Smooth muscle cell (in vitro differentiated cells): ENCODE data around the gene SNRPB. TPM values are rescaled to one million over a fixed set of nuclear protein-coding genes. Genes with fewer than 3 reads are reported as not detected.

Source experiments
- DNase-seq: peaks from one replicate; lab custom pipeline; 2025; ENCODE audit not compliant: unreplicated experiment; lab: John Stamatoyannopoulos, UW
- H2AFZ ChIP-seq: fragments of 200-600 bp; sonication (generic); 2 replicates; pipeline ENCODE4 v1.6.0; 2016; ENCODE audit warnings: antibody characterized with exemption, low read depth, mild to moderate bottlenecking
- H3F3A ChIP-seq: fragments of 200-600 bp; sonication (generic); 2 replicates; pipeline ENCODE4 v1.6.0; 2017; ENCODE audit warnings: antibody characterized with exemption, low read depth
- H3K27ac ChIP-seq: fragments of 200-600 bp; sonication (generic); 2 replicates; pipeline ENCODE4 v1.5.1; 2016; ENCODE audit warnings: low read depth, mild to moderate bottlenecking
- H3K27me3 ChIP-seq: fragments of 200-600 bp; sonication (generic); 2 replicates; pipeline ENCODE4 v1.6.1; 2016; ENCODE audit warnings: low read depth, mild to moderate bottlenecking
- H3K36me3 ChIP-seq: fragments of 200-600 bp; sonication (generic); 2 replicates; pipeline ENCODE4 v1.5.1; 2016; ENCODE audit warnings: low read depth
- H3K4me1 ChIP-seq: fragments of 200-600 bp; sonication (generic); 2 replicates; pipeline ENCODE4 v1.5.1; 2016; ENCODE audit warnings: low read depth
- H3K4me2 ChIP-seq: fragments of 200-600 bp; sonication (generic); 2 replicates; pipeline ENCODE4 v1.6.0; 2016; ENCODE audit warnings: mild to moderate bottlenecking
- H3K4me3 ChIP-seq: fragments of 200-600 bp; sonication (generic); 2 replicates; pipeline ENCODE4 v1.5.1; 2016; ENCODE audit warnings: mild to moderate bottlenecking
- H3K79me2 ChIP-seq: fragments of 200-600 bp; sonication (generic); 2 replicates; pipeline ENCODE4 v1.6.0; 2016; ENCODE audit warnings: low read depth, mild to moderate bottlenecking
- H3K9ac ChIP-seq: fragments of 200-600 bp; sonication (generic); 2 replicates; pipeline ENCODE4 v1.6.0; 2016; ENCODE audit warnings: low read depth
- H3K9me3 ChIP-seq: fragments of 200-600 bp; sonication (generic); replicated peaks from 2 replicates; pipeline ENCODE4 v1.5.1; 2016; ENCODE audit warnings: low read depth
- H4K20me1 ChIP-seq: fragments of 200-600 bp; sonication (generic); 2 replicates; pipeline ENCODE4 v1.6.0; 2016; ENCODE audit warnings: low read depth
- WGBS: methylation state at CpG from one replicate; pipeline ENCODE4 v1.1.7; 2016; ENCODE audit warnings: low lambda C conversion rate; 5-methylcytosine and 5-hydroxymethylcytosine counted together
- polyA plus RNA-seq: library from polyadenylated mRNA; unstranded; fragments of >200 nt; fragmentation: Nextera tagmentation; extraction: Ambion mirVana; gene quantifications from 2 replicates; pipeline ENCODE4 v1.2.1, GENCODE V29; 2016
- total RNA-seq: library from RNA; depleted of rRNA; stranded (reverse); fragments of >200 nt; gene quantifications from 2 replicates; pipeline ENCODE4 v1.2.3, GENCODE V29; 2014
- TF ChIP-seq, protein P1 (sequence below): fragments of 200-600 bp; sonication (generic); IDR thresholded peaks from 2 replicates; pipeline ENCODE4 v1.5.1; 2017; ENCODE audit warnings: borderline replicate concordance, mild to moderate bottlenecking, antibody characterized with exemption; ENCODE audit not compliant: insufficient read depth, poor library complexity, severe bottlenecking

SNRPB gene
- total and polyA plus RNA-seq, 2 experiments from 2014 or later, result 250 to 281 TPM

DNA sequence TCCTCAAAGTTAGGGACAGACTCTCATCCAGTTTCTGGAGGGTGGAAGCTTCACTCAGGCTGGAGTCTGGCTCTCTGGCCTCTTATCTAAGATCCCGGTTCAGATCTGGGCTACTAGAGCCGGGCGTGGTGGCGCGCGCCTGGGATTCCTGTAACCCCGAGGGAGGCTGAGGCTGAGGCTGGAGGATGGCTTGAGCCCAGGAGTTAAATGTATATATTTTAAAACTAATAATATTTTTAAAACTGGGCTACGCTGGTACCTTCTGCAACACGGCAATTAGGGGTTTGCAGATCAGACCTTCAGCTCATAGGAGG, 38.8 kb upstream of the SNRPB start:
- H3K9me3 ChIP-seq, result no peaks in the 10 kb centered on the region
- H4K20me1 ChIP-seq, result peaks cover under 1% of the 10 kb centered on the region
- H3K4me3 ChIP-seq, result peak overlapping the region; percentile 78
- no peaks in the 10 kb centered on the region for H3F3A ChIP-seq
- peak overlapping the region; percentile 51 for H3K27ac ChIP-seq
- peaks cover 18% of the 10 kb centered on the region for H3K27me3 ChIP-seq
- H3K36me3 ChIP-seq, result no peaks in the 10 kb centered on the region
- peaks cover 29% of the 10 kb centered on the region for H3K79me2 ChIP-seq
- peak overlapping the region; percentile 96 for H2AFZ ChIP-seq
- TF ChIP-seq, protein P1, sequence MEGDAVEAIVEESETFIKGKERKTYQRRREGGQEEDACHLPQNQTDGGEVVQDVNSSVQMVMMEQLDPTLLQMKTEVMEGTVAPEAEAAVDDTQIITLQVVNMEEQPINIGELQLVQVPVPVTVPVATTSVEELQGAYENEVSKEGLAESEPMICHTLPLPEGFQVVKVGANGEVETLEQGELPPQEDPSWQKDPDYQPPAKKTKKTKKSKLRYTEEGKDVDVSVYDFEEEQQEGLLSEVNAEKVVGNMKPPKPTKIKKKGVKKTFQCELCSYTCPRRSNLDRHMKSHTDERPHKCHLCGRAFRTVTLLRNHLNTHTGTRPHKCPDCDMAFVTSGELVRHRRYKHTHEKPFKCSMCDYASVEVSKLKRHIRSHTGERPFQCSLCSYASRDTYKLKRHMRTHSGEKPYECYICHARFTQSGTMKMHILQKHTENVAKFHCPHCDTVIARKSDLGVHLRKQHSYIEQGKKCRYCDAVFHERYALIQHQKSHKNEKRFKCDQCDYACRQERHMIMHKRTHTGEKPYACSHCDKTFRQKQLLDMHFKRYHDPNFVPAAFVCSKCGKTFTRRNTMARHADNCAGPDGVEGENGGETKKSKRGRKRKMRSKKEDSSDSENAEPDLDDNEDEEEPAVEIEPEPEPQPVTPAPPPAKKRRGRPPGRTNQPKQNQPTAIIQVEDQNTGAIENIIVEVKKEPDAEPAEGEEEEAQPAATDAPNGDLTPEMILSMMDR, result no peak
- H3K4me1 ChIP-seq, result peaks cover 11% of the 10 kb centered on the region
- H3K9ac ChIP-seq, result peak overlapping the region; percentile 69
- DNase-seq, result no peak
- WGBS, result 10% methylated on average over 9 of the region's 9 CpGs
- H3K4me2 ChIP-seq, result peak overlapping the region; percentile 95

DNA sequence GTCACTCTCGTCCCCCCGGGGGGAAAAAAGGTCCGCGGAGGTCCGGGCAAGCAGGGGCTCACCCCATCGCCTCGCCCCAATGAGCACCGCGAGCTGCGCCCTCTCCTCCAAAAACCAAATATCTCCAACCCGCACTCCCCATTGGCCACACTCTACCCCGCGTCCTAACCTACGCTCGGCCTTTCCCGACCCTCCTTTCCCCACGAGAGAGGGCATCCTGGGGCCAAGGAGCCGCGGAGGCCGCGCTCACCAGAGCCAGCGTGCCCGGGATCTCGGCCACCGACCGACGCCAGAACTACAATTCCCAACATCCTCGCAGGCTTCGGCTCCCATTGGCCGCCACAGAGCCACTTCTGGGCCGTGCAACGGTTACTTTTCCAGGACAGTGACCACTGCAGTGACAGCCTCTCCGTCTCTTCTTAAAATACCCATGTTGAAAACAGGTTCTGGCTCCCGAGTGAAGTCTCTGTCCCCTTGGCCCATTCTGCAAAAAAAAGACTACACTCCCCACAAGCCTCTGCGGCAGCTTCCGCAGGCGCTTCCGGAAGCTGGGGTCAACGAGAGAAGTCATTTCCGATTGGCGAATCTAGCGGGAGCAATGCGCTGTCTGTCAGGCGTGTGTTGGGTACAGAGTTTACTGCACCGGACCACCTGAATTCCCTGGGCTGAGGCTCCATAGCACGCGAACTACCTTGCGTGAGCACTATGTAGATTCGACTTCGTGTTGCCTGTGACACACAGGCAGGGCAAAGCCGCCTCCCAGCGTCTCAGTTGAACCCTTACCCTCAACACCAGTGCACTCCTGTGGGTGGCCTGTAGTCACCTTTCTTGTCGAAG, 38.3 kb upstream of the SNRPB start, which contains the start of gene ZNF343:
ZNF343 (minus strand) TSS at position 285 of the 837 bp plus-strand sequence. CDS start 15,020 bp downstream, outside the sequence.
- peaks cover 4% of the 10 kb centered on the region for H4K20me1 ChIP-seq

DNA sequence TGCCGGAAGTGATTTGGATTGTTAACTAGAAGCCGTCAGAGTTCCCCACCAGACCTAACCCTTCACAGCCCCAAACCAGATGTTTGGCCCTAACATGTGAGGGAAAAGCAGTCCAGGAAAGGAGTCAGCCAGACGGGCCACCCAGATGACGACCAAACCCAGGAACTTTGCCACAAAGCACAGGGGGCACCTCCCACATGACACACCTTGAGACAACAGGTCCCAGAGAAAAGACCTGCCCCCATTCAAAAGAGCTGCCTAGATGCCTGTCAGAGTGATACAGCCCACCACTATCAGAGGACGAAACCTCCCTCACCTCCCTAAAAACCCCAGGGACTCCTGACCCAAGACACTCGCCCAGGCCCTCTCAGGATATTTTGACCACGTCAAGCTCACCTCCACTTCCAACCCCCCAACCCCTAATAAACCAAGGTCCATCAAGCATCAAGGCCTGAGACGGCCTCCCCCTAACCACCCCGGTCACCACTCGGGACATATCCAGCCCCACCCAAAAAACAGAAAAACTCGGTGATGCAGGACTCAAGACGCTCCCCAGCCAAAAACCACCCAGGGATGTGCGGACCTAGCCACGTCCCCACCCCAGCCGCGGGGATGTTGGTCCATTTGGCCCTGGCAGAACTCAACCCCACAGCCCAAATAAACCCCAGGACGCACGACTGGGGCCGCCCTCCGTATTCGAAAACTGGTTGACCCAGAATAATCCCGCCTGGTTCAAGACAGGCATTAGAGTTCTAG, 37.5 kb upstream of the SNRPB start:
- Histone ChIP-seq H3F3A (no peaks in the 10 kb centered on the region), H3K9ac (peak overlapping the region; percentile 69), H3K27me3 (peaks cover 4% of the 10 kb centered on the region), H3K79me2 (peaks cover 34% of the 10 kb centered on the region), H3K9me3 (no peaks in the 10 kb centered on the region), H2AFZ (peak overlapping the region; percentile 96), H3K36me3 (no peaks in the 10 kb centered on the region), H3K4me3 (peak overlapping the region; percentile 78), H3K4me2 (peak overlapping the region; percentile 95), H3K27ac (no peak overlapping the region), H4K20me1 (peaks cover 4% of the 10 kb centered on the region), H3K4me1 (peaks cover 11% of the 10 kb centered on the region)
- DNase-seq, result no peak
- 37% methylated on average over 22 of the region's 22 CpGs for WGBS
- TF ChIP-seq, protein P1, result no peak

More for the DNA sequence above, 38.3 kb upstream of the SNRPB start, which contains the start of gene ZNF343:
- peak; percentile 66 for DNase-seq
- H2AFZ ChIP-seq, result peak within 1 kb of the TSS; percentile 96
- peak within 1 kb of the TSS; percentile 78 for H3K4me3 ChIP-seq
- under 1% methylated on average over 52 of the region's 53 CpGs for WGBS
- H3K36me3 ChIP-seq, result no peaks in the 10 kb centered on the region
- H3K9me3 ChIP-seq, result no peaks in the 10 kb centered on the region
- H3K4me1 ChIP-seq, result peaks cover 11% of the 10 kb centered on the region
- TF ChIP-seq, protein P1, result no peak
- peak within 1 kb of the TSS; percentile 51 for H3K27ac ChIP-seq
- peaks cover 33% of the 10 kb centered on the region for H3K79me2 ChIP-seq
- H3K9ac ChIP-seq, result peak within 1 kb of the TSS; percentile 69
- H3F3A ChIP-seq, result no peaks in the 10 kb centered on the region
- H3K4me2 ChIP-seq, result peak within 1 kb of the TSS; percentile 95
- peaks cover 12% of the 10 kb centered on the region for H3K27me3 ChIP-seq
